ENCODE results near the gene TMEM233.

TMEM233 gene

GRCh38 chr12:119660076-119660475, 66.5 kb downstream of the TMEM233 start:
- DNase-seq = peak; percentile 28 to 32

- DNase-seq = no peak
Observed at GRCh38 chr12:119661882-119662281, 68.3 kb downstream of the TMEM233 start.

- no peak for DNase-seq
Observed at GRCh38 chr12:119664642-119665041, 71.1 kb downstream of the TMEM233 start.

- DNase-seq = no peak
Observed at GRCh38 chr12:119665164-119665929, 71.8 kb downstream of the TMEM233 start.

GRCh38 chr12:119666226-119666795, 72.7 kb downstream of the TMEM233 start:
- peak; percentile 46 to 54 for DNase-seq

GRCh38 chr12:119666900-119667576, 73.5 kb downstream of the TMEM233 start:
- peak; percentile 4 to 12 for DNase-seq

- peak; percentile 98 to 99 for DNase-seq
Observed at GRCh38 chr12:119667577-119668323, 74.2 kb downstream of the TMEM233 start, which contains the start of gene PRKAB1. PRKAB1 (plus strand) TSS chr12:119668133; CDS start chr12:119668245, 112 bp downstream.

- peak in 1 of 2 donors; percentile 7 for DNase-seq
Observed at GRCh38 chr12:119668324-119668841, 74.8 kb downstream of the TMEM233 start.

GRCh38 chr12:119669744-119670472, 76.3 kb downstream of the TMEM233 start:
- no peak for DNase-seq

GRCh38 chr12:119671070-119671469, 77.5 kb downstream of the TMEM233 start:
- DNase-seq = no peak

- no peak for DNase-seq
Observed at GRCh38 chr12:119672194-119672593, 78.6 kb downstream of the TMEM233 start.

- no peak for DNase-seq
Observed at GRCh38 chr12:119673634-119674033, 80.1 kb downstream of the TMEM233 start.

- no peak for DNase-seq
Observed at GRCh38 chr12:119674560-119674959, 81.0 kb downstream of the TMEM233 start.

- DNase-seq = peak in 1 of 2 donors; percentile 20
Observed at GRCh38 chr12:119676022-119676421, 82.4 kb downstream of the TMEM233 start.

GRCh38 chr12:119676573-119676972, 83.0 kb downstream of the TMEM233 start:
- DNase-seq = no peak

GRCh38 chr12:119678459-119678858, 84.9 kb downstream of the TMEM233 start:
- no peak for DNase-seq

GRCh38 chr12:119679081-119679480, 85.5 kb downstream of the TMEM233 start:
- DNase-seq = no peak

GRCh38 chr12:119679490-119679889, 85.9 kb downstream of the TMEM233 start:
- DNase-seq = no peak

- no peak for DNase-seq
Observed at GRCh38 chr12:119681111-119681510, 87.5 kb downstream of the TMEM233 start.

- no peak for DNase-seq
Observed at GRCh38 chr12:119681728-119682638, 88.4 kb downstream of the TMEM233 start.

Measured in inflammatory macrophage (primary cell).